AG04449 (cell line): Measurements from ENCODE around the gene IRF2BP2.
"Not testable (repeated sequence)": the region's sequence is repeated elsewhere in the genome, so short reads cannot be mapped to it uniquely, and the experiment has no call there.

Experiments used
- CTCF ChIA-PET: fragments of 350-600 bp; formaldehyde crosslinking; extraction: SDS; loops from one replicate; lab custom pipeline; 2021; ENCODE audit warnings: antibody characterized with exemption; lab: Yijun Ruan, JAX
- POLR2A ChIA-PET: fragments of 400-600, 350-600 bp; formaldehyde crosslinking; extraction: SDS; loops from one replicate; lab custom pipeline; 2020; ENCODE audit warnings: antibody characterized with exemption, inconsistent platforms; lab: Yijun Ruan, JAX
- DNase-seq: peaks from one replicate; pipeline ENCODE4 v3.0.0-alpha.2; 2010; ENCODE audit warnings: low read depth, low spot score
- H3K4me3 ChIP-seq: 2 replicates; pipeline ENCODE4 v1.5.1; 2011; ENCODE audit warnings: low read depth, mild to moderate bottlenecking, control low read depth, low read length
- CTCF ChIP-seq: IDR thresholded peaks from one replicate; pipeline ENCODE4 v1.5.1; 2011; ENCODE audit warnings: mild to moderate bottlenecking, moderate library complexity, low read length, control low read depth, inconsistent platforms; ENCODE audit not compliant: insufficient read depth; ENCODE audit errors: missing control alignments

The IRF2BP2 gene

GRCh38 chr1:234598974-234599616 is 10.9 kb downstream of the IRF2BP2 start:
- POLR2A ChIA-PET = interaction anchor here (0.5 to 2.6 kb wide), 8 partner anchors 11 to 485 kb away, joined by 3 to 8 read pairs (median 4); partner anchors contain the start of gene IRF2BP2
- H3K4me3 ChIP-seq = peak overlapping the region; percentile 61
- TF ChIP-seq CTCF = no peak
- no peak for DNase-seq
- CTCF ChIA-PET = interaction anchor here (0.6 to 3.5 kb wide), 9 partner anchors 61 to 485 kb away, joined by 3 to 18 read pairs (median 4); no protein-coding TSS in a partner anchor

- peak; percentile 48 for TF ChIP-seq CTCF
- POLR2A ChIA-PET = no interaction called here
- CTCF ChIA-PET = interaction anchor here (0.7 to 3.5 kb wide), 21 partner anchors 9 to 498 kb away, joined by 3 to 18 read pairs (median 3); no protein-coding TSS in a partner anchor
- no peak overlapping the region for H3K4me3 ChIP-seq
- no peak for DNase-seq
Observed at GRCh38 chr1:234597894-234598293, 12.1 kb downstream of the IRF2BP2 start.

- POLR2A ChIA-PET = no interaction called here
- no peak for DNase-seq
- CTCF ChIA-PET = interaction anchor here (0.7 to 3.5 kb wide), 8 partner anchors 8 to 497 kb away, joined by 3 to 13 read pairs (median 5); no protein-coding TSS in a partner anchor
- no peak overlapping the region for H3K4me3 ChIP-seq
- TF ChIP-seq CTCF = no peak
Observed at GRCh38 chr1:234595899-234596298, 14.1 kb downstream of the IRF2BP2 start.

GRCh38 chr1:234594575-234594974 is 15.4 kb downstream of the IRF2BP2 start:
- DNase-seq, H3K4me3 ChIP-seq, POLR2A ChIA-PET: not testable (repeated sequence)
- CTCF ChIA-PET = interaction anchor here (1.3 to 1.7 kb wide), 2 partner anchors 95 to 489 kb away, joined by 7 to 10 read pairs; no protein-coding TSS in a partner anchor

GRCh38 chr1:234593771-234594504 is 16.0 kb downstream of the IRF2BP2 start:
- DNase-seq = no peak
- no peak overlapping the region for H3K4me3 ChIP-seq
- TF ChIP-seq CTCF = no peak
- ChIA-PET POLR2A (interaction anchor here (0.6 kb wide), 1 partner anchor 316 kb away, joined by 3 read pairs; no protein-coding TSS in a partner anchor), CTCF (no interaction called here)

GRCh38 chr1:234593109-234593508 is 16.9 kb downstream of the IRF2BP2 start:
- no peak for TF ChIP-seq CTCF
- no peak overlapping the region for H3K4me3 ChIP-seq
- DNase-seq = no peak
- ChIA-PET POLR2A (no interaction called here), CTCF (no interaction called here)
